Skin epidermis (tissue), 12 donors: ENCODE measurements around the gene MYO18A.
A peak's percentile ranks its signal among the peaks of the same experiment; 100 is the strongest.
"Not testable (repeated sequence)": the region's sequence is repeated elsewhere in the genome, so short reads cannot be mapped to it uniquely, and the experiment has no call there.

Source experiments
- H3K27ac ChIP-seq, 21 experiments: fragments of 200-600 bp; sonication (generic) in 11 of 21; one replicate each; pipeline ENCODE4 v1.5.0; 2020; ENCODE audit warnings: mild to moderate bottlenecking in 3 of 21, inconsistent platforms in 2 of 21, moderate library complexity in 2 of 21
- H3K4me3 ChIP-seq, 7 experiments: fragments of 200-600 bp; sonication (generic) in 2 of 7; one replicate each; pipeline ENCODE4 v1.5.0; 2020; ENCODE audit warnings: inconsistent platforms in 2 of 7, mild to moderate bottlenecking in 2 of 7, moderate library complexity in 1 of 7

MYO18A gene

GRCh38 chr17:29090750-29091605, 89.2 kb downstream of the MYO18A start:
- no peak overlapping the region for H3K27ac ChIP-seq
- no peak overlapping the region for H3K4me3 ChIP-seq

- H3K27ac ChIP-seq = no peak overlapping the region
- no peak overlapping the region for H3K4me3 ChIP-seq
Observed at GRCh38 chr17:29090108-29090507, 90.1 kb downstream of the MYO18A start.

- H3K27ac ChIP-seq = no peak overlapping the region
- no peak overlapping the region for H3K4me3 ChIP-seq
Observed at GRCh38 chr17:29089601-29090044, 90.6 kb downstream of the MYO18A start.

DNA sequence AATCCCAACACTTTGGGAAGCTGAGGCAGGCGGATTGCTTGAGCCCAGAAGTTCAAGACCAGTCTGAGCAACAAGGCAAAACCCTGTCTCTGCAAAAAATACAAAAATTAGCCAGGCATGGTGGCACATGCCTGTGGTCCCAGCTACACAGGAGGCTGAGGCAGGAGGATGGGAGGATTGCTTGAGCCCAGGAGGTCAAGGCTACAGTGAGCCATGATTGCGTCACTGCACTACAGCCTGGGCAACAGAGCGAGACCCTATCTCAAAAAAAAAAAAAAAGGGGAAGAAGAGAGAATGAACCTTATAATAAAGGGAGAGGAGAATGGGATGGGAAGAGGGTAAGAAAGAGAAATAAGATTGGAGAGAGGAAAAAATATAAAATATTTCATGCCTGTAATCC, 91.4 kb downstream of the MYO18A start:
- not testable (repeated sequence) for H3K4me3 ChIP-seq, H3K27ac ChIP-seq

- no peak overlapping the region for H3K4me3 ChIP-seq
- H3K27ac ChIP-seq = no peak overlapping the region
Observed at GRCh38 chr17:29086628-29087332, 93.4 kb downstream of the MYO18A start.

DNA sequence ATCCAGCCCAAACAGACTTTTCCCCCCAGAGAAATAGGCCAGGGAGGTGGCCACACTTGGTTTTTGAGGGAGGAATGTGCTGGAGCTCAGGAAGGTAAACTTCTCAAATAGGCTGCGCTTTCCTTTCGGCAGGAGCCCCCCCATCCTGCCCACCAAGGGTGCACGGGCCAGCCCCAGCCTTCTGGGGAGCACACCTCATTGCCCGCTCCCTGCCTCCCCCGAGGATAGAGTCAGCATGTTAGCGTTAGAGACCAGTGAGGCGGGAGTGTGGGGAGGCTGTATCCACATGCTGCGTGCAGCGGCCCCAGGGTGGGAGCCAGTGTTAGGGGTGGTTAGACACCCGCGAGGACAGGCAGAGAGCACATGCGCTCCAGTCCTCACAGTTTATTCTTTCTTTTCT, 95.0 kb downstream of the MYO18A start:
- no peak overlapping the region for H3K27ac ChIP-seq
- no peak overlapping the region for H3K4me3 ChIP-seq

- H3K27ac ChIP-seq = no peak overlapping the region
- no peak overlapping the region for H3K4me3 ChIP-seq
Observed at GRCh38 chr17:29084541-29085146, 95.6 kb downstream of the MYO18A start.

- Histone ChIP-seq H3K4me3 (no peak overlapping the region), H3K27ac (no peak overlapping the region)
Observed at GRCh38 chr17:29080965-29081364, 99.2 kb downstream of the MYO18A start.

GRCh38 chr17:29080323-29080722, 99.9 kb downstream of the MYO18A start:
- no peak overlapping the region for H3K4me3 ChIP-seq

DNA sequence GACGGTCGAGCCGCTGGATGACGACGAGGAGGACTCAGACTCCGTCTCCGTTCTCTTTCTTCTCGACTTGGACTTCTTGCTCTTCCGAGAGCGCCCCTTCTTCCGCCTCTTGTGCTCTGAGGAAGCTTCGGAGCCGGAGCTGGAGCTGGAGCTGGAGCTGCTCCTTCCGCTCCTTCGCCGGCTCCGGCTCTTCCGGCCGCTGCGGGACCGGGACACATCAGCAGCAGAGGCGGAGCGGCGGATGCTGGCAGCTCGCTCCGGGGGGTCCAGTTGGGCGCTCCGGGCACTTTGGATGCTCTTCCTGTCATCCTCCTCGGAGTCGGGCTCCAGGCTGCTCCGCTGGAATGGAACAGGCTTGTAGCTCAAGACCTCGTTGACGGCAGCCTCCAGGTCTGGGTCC, 100.3 kb downstream of the MYO18A start:
- Histone ChIP-seq H3K4me3 (no peak overlapping the region), H3K27ac (no peak overlapping the region)

More at GRCh38 chr17:29080323-29080722, 99.9 kb downstream of the MYO18A start:
- H3K27ac ChIP-seq = no peak overlapping the region

GRCh38 chr17:29079433-29079832, 100.8 kb downstream of the MYO18A start:
- Histone ChIP-seq H3K27ac (no peak overlapping the region), H3K4me3 (no peak overlapping the region)

GRCh38 chr17:29078183-29079045, 101.8 kb downstream of the MYO18A start:
- H3K27ac ChIP-seq = peak overlapping the region in 1 of 21 experiments; percentile 3

DNA sequence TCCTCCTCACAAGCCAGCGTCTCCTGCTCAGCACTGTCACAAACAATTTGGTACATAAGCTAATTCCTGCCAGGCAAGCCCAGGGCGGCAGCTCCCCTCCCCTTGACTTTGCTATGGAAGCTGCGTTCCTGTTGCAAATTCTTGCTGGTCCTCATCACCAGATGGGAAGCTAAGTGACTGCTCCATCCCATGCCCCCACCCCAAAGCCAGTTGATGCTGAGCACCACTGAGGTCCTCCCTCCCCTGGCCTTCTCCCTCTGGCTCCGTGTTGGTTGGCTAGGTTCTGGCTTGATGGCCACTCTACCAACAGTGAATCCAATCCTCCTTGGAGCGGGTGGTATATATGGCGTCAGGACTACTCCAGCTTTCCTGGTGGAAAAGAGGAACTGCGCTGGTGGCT, 102.9 kb downstream of the MYO18A start:
- Histone ChIP-seq H3K4me3 (no peak overlapping the region), H3K27ac (no peak overlapping the region)

More at GRCh38 chr17:29078183-29079045, 101.8 kb downstream of the MYO18A start:
- H3K4me3 ChIP-seq = no peak overlapping the region

GRCh38 chr17:29076722-29077121, 103.5 kb downstream of the MYO18A start:
- no peak overlapping the region for H3K4me3 ChIP-seq
- H3K27ac ChIP-seq = no peak overlapping the region

- no peak overlapping the region for H3K4me3 ChIP-seq
- H3K27ac ChIP-seq = no peak overlapping the region
Observed at GRCh38 chr17:29076087-29076486, 104.1 kb downstream of the MYO18A start.

GRCh38 chr17:29074488-29074887, 105.7 kb downstream of the MYO18A start:
- Histone ChIP-seq H3K27ac (no peak overlapping the region), H3K4me3 (no peak overlapping the region)

DNA sequence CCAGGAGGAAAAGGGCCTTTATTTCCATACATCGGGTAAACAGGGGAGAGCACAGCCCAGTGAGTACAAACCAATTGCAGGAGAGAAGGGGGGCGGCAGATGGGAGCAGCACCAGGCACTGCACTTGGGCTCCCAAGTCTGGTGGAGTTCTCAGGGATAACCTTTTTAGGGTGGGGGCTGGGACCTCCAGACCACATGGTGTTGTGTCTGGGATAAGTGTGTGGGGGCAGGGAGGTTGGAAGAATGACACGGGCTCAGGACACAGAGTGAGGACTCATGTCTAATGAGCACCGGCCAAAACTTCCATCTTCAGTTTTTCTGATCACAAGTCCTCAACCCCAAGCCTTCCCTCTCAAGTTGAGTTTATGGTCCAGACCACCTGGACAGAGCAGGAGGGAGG, 106.7 kb downstream of the MYO18A start:
- H3K4me3 ChIP-seq = no peak overlapping the region
- no peak overlapping the region for H3K27ac ChIP-seq

GRCh38 chr17:29073045-29073444, 107.2 kb downstream of the MYO18A start:
- Histone ChIP-seq H3K27ac (no peak overlapping the region), H3K4me3 (no peak overlapping the region)

DNA sequence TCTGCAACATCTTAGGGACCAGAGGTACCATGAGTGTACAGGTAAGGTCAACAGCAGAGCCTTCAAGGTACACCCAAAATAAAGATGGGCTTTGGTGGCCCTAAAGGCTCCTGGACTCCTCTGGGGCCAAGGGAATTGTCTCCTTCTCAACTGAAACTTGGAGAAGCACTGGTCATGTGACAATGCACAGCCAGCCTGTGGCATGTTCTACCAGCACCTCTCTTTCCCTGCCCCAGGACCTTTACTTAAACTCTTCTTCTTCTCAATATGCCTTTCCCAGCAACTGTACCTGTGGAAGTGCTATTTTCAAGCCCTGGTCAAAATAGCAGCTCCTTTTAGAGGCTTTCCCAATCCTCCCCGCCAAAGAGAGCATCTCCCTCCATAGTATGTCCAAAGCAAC, 108.9 kb downstream of the MYO18A start:
- Histone ChIP-seq H3K4me3 (no peak overlapping the region), H3K27ac (no peak overlapping the region)

GRCh38 chr17:29070781-29071180, 109.4 kb downstream of the MYO18A start:
- Histone ChIP-seq H3K27ac (no peak overlapping the region), H3K4me3 (no peak overlapping the region)
